Activated T-cell treated with anti-CD3 and anti-CD28 coated beads, Interleukin-2, amount 50 U/mL, for 24 hours (primary cell): Measurements from ENCODE around the gene CEND1.

Experiments used
- DNase-seq: peaks from one replicate; pipeline ENCODE4 v3.0.0-alpha.2; 2020
- H3K27ac Mint-ChIP-seq: 2 replicates; pipeline ENCODE4 v1.8.0; 2020; ENCODE audit warnings: mild to moderate bottlenecking, mixed read lengths
- H3K27me3 Mint-ChIP-seq: 2 replicates; pipeline ENCODE4 v1.8.0; 2020; ENCODE audit warnings: mixed read lengths
- H3K36me3 Mint-ChIP-seq: 2 replicates; pipeline ENCODE4 v1.8.0; 2020; ENCODE audit warnings: low read depth, mixed read lengths
- H3K4me1 Mint-ChIP-seq: 2 replicates; pipeline ENCODE4 v1.8.0; 2020; ENCODE audit warnings: low read depth, mixed read lengths
- H3K4me3 Mint-ChIP-seq: 2 replicates; pipeline ENCODE4 v1.8.0; 2020; ENCODE audit warnings: mild to moderate bottlenecking, moderate library complexity, mixed read lengths
- H3K9me3 Mint-ChIP-seq: 2 replicates; pipeline ENCODE4 v1.8.0; 2020; ENCODE audit warnings: mixed read lengths

CEND1 gene

DNA sequence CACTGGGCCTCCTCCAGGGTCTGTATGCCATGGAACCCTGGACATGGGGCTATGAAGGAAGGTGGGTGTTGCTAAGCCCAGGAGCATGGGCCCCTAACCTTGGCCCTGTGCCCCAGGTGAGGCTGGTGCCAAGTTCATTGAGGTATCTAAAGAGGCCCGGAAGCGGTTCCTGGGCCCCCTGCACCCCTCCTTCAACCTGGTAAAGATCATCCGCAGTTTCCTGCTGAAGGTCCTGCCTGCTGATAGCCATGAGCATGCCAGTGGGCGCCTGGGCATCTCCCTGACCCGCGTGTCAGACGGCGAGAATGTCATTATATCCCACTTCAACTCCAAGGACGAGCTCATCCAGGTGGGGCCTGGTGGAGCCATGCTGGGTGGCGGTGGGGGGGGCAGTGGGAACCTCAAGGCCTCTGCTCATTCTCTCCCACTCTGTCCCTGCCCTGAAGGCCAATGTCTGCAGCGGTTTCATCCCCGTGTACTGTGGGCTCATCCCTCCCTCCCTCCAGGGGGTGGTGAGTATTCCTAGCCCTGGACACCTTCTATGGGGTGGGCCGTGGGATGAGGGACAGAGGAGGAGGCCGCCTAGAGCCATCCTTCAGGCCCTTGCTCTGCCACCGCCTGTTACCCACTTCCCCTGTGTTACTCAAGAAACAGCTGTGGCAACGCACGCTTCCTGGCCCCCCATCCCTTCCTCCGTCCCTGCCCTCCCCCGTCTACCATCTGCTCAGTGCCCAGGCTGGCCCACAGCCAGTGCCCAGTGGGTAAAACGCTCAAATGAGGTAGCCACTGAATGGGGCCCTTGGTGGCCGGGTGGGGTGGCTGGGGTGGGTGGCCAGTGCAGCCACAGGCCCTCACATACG is 31.9 kb upstream of the CEND1 start:
- Mint-ChIP-seq H3K4me1 (peaks cover 25% of the 10 kb centered on the region), H3K36me3 (peaks cover 26% of the 10 kb centered on the region), H3K9me3 (no peaks in the 10 kb centered on the region), H3K27me3 (peaks cover 4% of the 10 kb centered on the region), H3K27ac (no peak overlapping the region), H3K4me3 (peak overlapping the region; percentile 80)
- no peak for DNase-seq

DNA sequence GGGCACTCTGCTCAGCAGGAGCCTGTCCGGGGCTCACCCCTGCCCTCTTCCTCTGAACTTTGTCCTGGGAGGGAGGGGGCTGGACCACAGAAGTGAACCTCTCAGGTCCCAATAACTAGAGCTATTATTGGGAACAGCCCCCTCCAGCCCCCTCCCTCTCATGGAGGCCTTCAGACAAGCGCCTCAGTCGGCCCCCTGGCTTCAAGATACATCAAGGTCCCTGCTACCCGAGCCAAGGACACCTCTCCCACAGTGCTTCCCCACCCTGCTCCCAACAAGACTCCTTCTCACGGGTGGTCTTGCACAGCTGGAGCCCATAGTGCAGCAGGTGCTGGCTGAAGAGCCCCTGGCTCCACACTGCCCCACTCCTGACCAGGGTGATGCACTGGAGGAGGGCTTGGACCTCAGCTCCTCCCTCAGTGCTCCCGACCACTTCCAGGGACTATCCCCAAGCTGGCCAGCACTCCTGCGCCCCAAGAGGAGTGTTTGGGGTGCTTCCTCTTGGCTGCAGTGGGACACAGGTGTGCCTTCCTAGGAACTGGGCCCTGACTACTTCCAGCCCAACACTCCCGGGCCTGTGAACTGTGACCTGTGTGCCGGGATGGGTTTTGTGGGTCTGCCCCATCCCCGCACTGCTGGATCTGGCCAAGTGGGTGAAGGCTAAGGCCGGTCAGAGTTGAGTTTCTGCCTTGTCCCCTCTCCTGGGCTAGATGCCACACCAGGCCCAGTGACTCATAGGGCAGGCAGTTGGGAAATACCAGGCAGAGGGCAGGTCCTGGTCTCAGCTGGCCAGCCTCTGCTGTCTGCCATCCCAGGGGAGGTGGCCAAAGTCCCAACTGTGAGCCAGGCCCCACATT is 31.0 kb upstream of the CEND1 start:
- DNase-seq = no peak

DNA sequence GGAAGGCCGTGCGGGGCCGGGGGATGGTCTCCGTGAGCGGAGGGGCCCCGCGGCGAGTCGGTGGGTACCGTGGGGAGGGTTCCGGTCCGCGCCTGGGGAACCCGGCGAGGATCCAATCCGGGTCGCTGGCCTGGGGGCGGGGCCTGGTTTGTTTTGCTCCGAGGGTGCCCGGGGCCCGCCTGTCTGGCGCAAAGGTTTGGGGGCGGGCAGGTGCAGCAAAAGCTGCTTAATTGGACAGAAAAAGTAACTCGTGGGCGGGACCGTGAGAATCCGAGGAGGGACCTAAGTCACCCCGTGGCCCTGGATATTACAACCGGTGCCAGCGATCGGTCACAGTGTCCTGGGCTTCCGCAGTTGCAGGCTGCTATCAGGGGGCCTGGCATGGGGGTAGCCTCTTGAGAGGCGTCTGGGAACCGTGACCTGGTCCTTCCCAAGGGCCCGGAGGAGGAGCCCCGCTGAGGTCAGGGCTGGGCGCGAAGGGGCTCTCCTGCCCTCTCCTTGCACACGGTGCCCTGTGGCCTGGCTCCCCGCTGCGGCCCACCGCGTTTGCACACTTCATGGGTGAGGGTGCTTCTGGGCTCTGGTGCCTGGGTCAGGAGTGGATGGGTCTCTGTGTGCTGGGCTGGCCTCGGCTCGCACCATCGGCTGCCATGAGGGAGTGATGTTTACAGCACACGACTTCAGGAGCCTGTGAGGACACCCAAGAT is 30.2 kb upstream of the CEND1 start:
- peak overlapping the region; percentile 78 for H3K27ac Mint-ChIP-seq
- no peaks in the 10 kb centered on the region for H3K9me3 Mint-ChIP-seq
- peak; percentile 90 for DNase-seq
- H3K4me3 Mint-ChIP-seq = peak overlapping the region; percentile 80
- H3K27me3 Mint-ChIP-seq = no peaks in the 10 kb centered on the region
- peaks cover 20% of the 10 kb centered on the region for H3K4me1 Mint-ChIP-seq
- peaks cover 31% of the 10 kb centered on the region for H3K36me3 Mint-ChIP-seq

More for the DNA sequence above, 31.0 kb upstream of the CEND1 start:
- peak overlapping the region; percentile 80 for H3K4me3 Mint-ChIP-seq
- H3K4me1 Mint-ChIP-seq = peaks cover 20% of the 10 kb centered on the region
- peaks cover 32% of the 10 kb centered on the region for H3K36me3 Mint-ChIP-seq
- no peaks in the 10 kb centered on the region for H3K9me3 Mint-ChIP-seq
- H3K27me3 Mint-ChIP-seq = no peaks in the 10 kb centered on the region
- H3K27ac Mint-ChIP-seq = peak overlapping the region; percentile 76

DNA sequence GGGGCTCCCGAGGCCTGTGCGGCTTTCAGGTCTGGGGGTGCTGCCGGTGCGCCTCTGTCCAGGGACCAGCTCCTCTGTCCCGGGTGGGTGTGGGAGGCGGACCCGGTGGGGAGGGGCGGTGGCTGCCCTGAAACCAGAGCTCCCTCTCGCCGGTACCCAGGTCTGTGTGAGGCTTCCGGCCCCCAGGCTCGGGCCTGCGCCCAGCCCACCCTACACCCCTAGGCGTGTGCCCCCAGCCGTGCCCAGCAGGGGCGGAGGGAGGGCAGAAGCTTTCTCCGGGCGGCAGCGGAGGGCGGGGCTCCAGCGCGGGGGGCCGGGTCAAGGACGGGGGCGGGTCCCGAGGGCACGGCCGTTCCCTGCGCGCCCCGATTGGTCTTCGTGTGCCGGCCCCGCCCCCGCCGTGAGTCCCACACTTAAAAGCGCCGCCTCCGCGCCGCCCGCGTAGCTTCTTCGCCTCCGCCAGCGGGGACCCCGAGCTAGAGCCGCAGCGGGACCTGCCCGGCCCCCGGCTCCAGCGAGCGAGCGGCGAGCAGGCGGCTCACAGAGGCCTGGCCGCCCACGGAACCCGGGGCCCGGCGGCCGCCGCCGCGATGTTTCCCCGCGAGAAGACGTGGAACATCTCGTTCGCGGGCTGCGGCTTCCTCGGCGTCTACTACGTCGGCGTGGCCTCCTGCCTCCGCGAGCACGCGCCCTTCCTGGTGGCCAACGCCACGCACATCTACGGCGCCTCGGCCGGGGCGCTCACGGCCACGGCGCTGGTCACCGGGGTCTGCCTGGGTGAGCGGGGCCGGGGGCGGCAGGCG is 29.4 kb upstream of the CEND1 start:
- Mint-ChIP-seq H3K27me3 (no peaks in the 10 kb centered on the region), H3K27ac (peak overlapping the region; percentile 78), H3K36me3 (peaks cover 34% of the 10 kb centered on the region), H3K4me3 (peak overlapping the region; percentile 80), H3K9me3 (no peaks in the 10 kb centered on the region), H3K4me1 (peaks cover 20% of the 10 kb centered on the region)
- DNase-seq = peak; percentile 92

DNA sequence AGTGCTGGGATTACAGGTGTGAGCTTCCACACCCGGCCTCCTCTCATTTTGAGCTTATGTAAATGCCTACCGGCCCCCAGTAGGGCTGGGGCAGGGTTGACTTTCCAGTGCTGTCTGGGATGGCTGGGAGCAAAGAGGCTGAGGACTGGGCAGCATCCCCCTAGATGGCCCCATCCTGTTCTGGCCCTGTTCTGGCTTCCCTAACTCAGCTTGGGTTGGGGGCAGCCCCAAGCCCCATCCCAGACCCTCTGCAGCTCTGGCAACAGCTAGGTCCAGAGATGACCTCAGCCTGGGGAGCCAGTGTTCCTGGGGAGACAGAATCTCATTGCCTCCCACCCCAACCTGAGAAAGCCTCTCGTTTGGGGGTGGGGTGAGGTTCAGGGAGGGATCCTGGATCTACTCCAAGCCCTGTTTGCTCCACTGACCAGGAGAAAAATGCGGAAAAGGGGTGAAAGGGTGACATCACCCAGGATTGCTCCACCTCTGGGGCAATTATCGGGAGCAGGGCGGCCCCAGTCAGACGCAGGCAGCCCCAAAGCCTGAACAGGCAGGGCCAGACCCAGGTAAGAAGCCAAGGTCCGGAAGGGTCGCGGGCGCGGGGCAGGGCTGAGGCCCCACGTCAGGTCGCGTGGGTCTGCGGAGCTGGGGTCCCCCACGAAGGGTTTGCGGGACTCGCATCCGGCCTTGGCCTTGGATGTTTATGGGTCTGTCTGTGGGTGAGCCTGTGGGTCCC is 28.7 kb upstream of the CEND1 start, which contains the start of gene PNPLA2:
PNPLA2 (plus strand) TSS at position 519 of the 733 bp plus-strand sequence. CDS start 805 bp downstream, outside the sequence.
- Mint-ChIP-seq H3K36me3 (peaks cover 38% of the 10 kb centered on the region), H3K27me3 (no peaks in the 10 kb centered on the region), H3K4me3 (peak within 1 kb of the TSS; percentile 80), H3K4me1 (peaks cover 23% of the 10 kb centered on the region), H3K27ac (peak within 1 kb of the TSS; percentile 85), H3K9me3 (no peaks in the 10 kb centered on the region)
- DNase-seq = no peak

DNA sequence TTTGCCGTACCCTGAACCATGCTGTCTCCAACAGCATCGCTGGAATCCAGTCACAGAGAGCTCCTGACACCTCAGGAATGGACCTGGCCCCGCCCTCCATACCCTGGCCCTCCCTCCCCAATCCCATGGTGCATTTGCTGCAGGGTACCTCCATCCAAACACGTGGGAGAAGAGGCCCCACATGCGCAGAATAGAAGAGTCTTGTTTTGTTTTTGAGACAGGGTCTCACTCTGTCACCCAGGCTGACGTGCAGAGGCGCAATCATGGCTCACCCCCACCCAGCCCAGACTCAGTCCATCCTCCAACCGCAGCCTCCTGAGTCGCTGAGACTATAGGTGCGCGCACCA is 26.5 kb upstream of the CEND1 start:
- peaks cover 33% of the 10 kb centered on the region for H3K4me1 Mint-ChIP-seq
- no peaks in the 10 kb centered on the region for H3K27me3 Mint-ChIP-seq
- H3K27ac Mint-ChIP-seq = peak overlapping the region; percentile 38
- H3K36me3 Mint-ChIP-seq = peaks cover 47% of the 10 kb centered on the region
- no peak overlapping the region for H3K4me3 Mint-ChIP-seq
- no peak for DNase-seq
- no peaks in the 10 kb centered on the region for H3K9me3 Mint-ChIP-seq

DNA sequence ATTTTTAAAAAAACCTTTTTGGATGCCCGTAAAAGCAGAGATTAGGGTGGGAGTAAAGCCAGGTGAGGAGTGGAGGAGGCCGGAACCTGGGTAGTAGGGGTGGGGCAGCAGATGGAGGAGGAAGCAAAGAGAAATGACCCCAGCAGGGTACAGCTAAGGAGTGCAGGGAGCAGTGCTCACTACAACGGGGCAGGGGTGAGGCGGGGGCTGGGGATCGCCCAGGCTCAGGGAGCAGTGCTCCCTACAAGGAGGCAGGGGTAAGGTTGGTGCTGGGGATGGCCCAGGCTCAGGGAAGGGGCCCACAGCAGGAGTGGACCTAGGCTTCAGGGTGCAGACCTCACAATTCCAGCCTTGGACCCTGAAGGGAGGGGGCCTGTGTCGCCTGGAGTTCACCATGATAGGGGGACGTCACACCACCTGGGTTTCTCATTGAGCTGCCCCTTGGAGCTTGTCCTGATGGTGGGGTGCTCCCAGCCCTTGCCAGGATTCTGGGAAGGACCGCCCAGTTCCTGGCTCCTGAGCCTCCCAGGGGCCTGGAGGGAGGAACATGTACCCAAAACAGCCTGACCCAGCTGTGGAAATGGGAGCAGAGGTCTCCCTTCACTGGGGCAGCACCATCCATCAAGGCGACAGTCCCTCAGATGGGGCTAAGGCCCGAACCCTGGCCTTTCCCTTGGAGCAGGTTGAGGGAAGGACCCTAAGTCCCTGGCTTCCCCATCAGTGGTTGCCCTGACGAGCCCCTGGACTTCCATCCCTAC is 26.0 kb upstream of the CEND1 start:
- Mint-ChIP-seq H3K9me3 (no peaks in the 10 kb centered on the region), H3K4me3 (no peak overlapping the region), H3K4me1 (peaks cover 34% of the 10 kb centered on the region), H3K27me3 (no peaks in the 10 kb centered on the region), H3K36me3 (peaks cover 53% of the 10 kb centered on the region), H3K27ac (peak overlapping the region; percentile 44)
- no peak for DNase-seq

DNA sequence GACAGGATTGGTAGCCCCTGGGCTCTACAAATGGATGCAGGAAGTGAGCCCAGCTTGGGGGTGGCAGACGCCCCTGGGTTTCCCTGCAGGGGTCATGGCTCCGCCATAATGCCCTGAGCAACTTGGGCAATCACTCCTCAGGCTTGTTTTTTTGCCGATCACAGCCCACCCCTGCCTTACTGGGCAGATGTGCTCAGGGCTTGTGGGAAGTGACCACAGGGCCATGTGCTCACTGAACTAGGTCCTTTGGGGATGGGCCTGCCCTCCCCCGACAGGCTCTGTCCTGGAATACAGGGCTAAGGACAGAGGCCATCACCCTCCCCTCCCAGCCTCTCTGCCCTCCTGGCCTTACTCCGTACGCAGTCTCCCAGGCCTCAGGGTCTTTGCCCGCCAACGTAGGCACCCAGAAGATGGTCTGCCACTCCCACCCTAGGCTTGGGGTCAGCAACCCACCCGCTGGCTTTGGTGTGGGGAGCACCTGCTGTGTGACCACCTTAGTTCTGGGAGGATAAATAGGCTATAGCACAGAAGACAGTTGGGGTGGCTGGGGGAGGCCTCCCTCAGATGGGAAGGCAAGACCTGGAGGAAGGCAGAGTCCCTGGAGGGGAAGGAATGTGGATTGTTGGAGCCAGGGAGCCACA is 23.7 kb upstream of the CEND1 start:
- peak overlapping the region; percentile 96 for H3K27ac Mint-ChIP-seq

DNA sequence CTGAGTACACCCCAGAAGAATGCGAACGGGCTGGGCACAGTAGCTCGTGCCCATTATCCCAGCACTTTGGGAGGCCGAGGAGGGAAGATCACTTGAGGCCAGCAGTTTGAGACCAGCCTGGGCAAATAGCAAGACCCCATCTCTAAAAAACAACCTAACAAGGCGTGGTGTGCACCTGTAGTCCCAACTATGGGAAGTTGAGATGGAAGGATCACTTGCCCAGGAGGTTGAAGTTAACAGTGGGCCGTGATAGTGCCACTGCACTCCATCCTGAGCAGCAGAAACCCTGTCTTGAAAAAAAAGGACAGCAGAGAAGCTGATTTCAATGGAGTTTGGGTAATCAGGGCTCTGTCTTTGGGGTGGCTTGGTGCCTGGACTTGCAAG is 23.2 kb upstream of the CEND1 start:
- H3K9me3 Mint-ChIP-seq = no peaks in the 10 kb centered on the region
- H3K27ac Mint-ChIP-seq = peak overlapping the region; percentile 96
- DNase-seq = no peak
- H3K27me3 Mint-ChIP-seq = no peaks in the 10 kb centered on the region
- H3K4me1 Mint-ChIP-seq = peaks cover 31% of the 10 kb centered on the region
- peak overlapping the region; percentile 89 for H3K4me3 Mint-ChIP-seq
- peaks cover 75% of the 10 kb centered on the region for H3K36me3 Mint-ChIP-seq

More for the DNA sequence above, 23.7 kb upstream of the CEND1 start:
- no peaks in the 10 kb centered on the region for H3K9me3 Mint-ChIP-seq
- H3K27me3 Mint-ChIP-seq = no peaks in the 10 kb centered on the region
- DNase-seq = peak; percentile 55
- peak overlapping the region; percentile 10 for H3K4me3 Mint-ChIP-seq
- H3K36me3 Mint-ChIP-seq = peaks cover 72% of the 10 kb centered on the region
- H3K4me1 Mint-ChIP-seq = peaks cover 30% of the 10 kb centered on the region

DNA sequence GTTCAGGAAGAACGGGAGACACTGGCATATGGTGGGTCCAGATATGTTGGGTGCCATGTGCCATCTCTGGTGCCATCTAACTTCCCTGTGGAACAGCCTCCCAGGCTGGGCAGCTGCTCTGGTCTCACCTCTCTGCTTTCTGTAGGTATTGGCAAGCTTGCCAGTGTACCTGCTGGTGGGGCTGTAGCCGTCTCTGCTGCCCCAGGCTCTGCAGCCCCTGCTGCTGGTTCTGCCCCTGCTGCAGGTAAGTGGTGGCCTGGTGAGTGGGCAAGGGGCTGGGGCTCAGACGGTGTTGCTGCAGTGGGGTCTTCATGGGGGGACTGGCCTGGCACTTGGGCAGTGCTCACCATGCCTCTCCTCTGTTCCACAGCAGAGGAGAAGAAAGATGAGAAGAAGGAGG is 22.5 kb upstream of the CEND1 start:
- no peak for DNase-seq
- peak overlapping the region; percentile 89 for H3K4me3 Mint-ChIP-seq
- H3K36me3 Mint-ChIP-seq = peaks cover 79% of the 10 kb centered on the region
- H3K27ac Mint-ChIP-seq = peak overlapping the region; percentile 96
- H3K27me3 Mint-ChIP-seq = no peaks in the 10 kb centered on the region
- no peaks in the 10 kb centered on the region for H3K9me3 Mint-ChIP-seq
- H3K4me1 Mint-ChIP-seq = peaks cover 36% of the 10 kb centered on the region

DNA sequence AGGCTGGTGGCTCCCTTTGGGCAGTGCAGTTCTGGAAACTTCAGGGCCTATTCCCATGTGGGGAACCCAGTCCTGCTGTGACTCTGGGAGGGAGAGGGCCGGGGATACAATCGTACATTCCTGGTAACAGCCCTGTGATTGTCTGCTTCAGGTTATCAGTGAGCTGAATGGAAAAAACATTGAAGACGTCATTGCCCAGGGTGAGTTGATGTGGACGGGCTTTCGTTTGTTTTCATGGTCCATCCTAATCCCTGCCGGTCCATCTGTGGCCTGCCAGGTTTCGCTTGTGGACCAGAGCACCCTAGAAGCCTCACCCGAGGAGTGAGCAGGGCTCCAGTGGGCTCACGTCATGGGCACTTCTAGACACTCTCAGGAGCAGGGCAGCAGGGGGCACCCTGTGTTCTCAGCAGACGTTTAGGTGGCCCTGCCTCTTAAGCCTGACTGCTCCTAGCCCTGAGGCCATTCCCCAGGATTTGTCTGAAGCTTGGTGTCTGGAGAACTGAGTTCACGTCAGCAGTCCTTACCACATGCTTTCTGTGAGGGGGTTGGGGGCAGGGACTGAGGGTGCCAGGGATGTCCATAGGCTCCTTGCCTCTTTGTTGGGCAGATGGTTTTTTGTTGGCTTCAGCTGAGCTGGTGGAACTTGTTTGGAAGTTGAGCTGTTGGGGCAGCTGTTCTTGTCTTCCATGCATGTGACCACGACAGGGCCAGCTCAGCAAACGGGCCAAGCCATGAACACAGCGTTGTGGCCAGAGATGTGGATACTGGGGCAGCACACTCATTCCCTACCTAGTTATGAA is 21.8 kb upstream of the CEND1 start:
- no peaks in the 10 kb centered on the region for H3K9me3 Mint-ChIP-seq
- peak overlapping the region; percentile 89 for H3K4me3 Mint-ChIP-seq
- peaks cover 79% of the 10 kb centered on the region for H3K36me3 Mint-ChIP-seq
- DNase-seq = peak; percentile 43
- peak overlapping the region; percentile 96 for H3K27ac Mint-ChIP-seq
- peaks cover 36% of the 10 kb centered on the region for H3K4me1 Mint-ChIP-seq
- no peaks in the 10 kb centered on the region for H3K27me3 Mint-ChIP-seq
